HFFc6 (cell line): ENCODE results near the gene DNMBP. TPM values are rescaled to one million over a fixed set of nuclear protein-coding genes. Genes with fewer than 3 reads are reported as not detected.
A peak's percentile ranks its signal among the peaks of the same experiment; 100 is the strongest.
"Not testable (repeated sequence)": the region's sequence is repeated elsewhere in the genome, so short reads cannot be mapped to it uniquely, and the experiment has no call there.

Experiments used
- DNase-seq: peaks from one replicate; pipeline ENCODE4 v3.0.0-alpha.2; 2018
- H3K27ac Mint-ChIP-seq: 2 replicates; pipeline ENCODE4 v1.8.0; 2020; ENCODE audit warnings: mild to moderate bottlenecking, mixed read lengths
- H3K27me3 Mint-ChIP-seq: 2 replicates; pipeline ENCODE4 v1.8.0; 2021; ENCODE audit warnings: mild to moderate bottlenecking, moderate library complexity, mixed read lengths; ENCODE audit not compliant: insufficient read depth
- H3K36me3 Mint-ChIP-seq: 2 replicates; pipeline ENCODE4 v1.8.0; 2021; ENCODE audit warnings: low read depth, mixed read lengths
- H3K4me1 Mint-ChIP-seq: 2 replicates; pipeline ENCODE4 v1.8.0; 2020; ENCODE audit warnings: low read depth, mixed read lengths
- H3K4me3 Mint-ChIP-seq: 2 replicates; pipeline ENCODE4 v1.8.0; 2020; ENCODE audit warnings: mild to moderate bottlenecking, moderate library complexity, mixed read lengths
- H3K9me3 Mint-ChIP-seq: 2 replicates; pipeline ENCODE4 v1.8.0; 2020; ENCODE audit warnings: mild to moderate bottlenecking, mixed read lengths
- CTCF ChIP-seq: fragments of 200-600 bp; sonication (generic); IDR thresholded peaks from 2 replicates; pipeline ENCODE4 v1.5.0; 2021; ENCODE audit warnings: antibody characterized with exemption, mild to moderate bottlenecking
- total RNA-seq, 6 experiments: library from RNA; stranded (reverse); fragmentation: NEBNext Ultra II Directional; extraction: Animal tissue kit (Norgen Biotek cat#: 25700); gene quantifications; 2 replicates in 1 of 6; 3 replicates in 5 of 6; pipeline ENCODE4 v1.2.3, GENCODE V29; 2021

Gene DNMBP
- total RNA-seq, 6 experiments from 2014 or later = 24.9 to 44.7 (median 28.6) TPM

- Mint-ChIP-seq H3K4me3 (no peak overlapping the region), H3K27me3 (peaks cover 3% of the 10 kb centered on the region; the same call in 1 of the 2 replicates), H3K4me1 (peaks cover 16% of the 10 kb centered on the region), H3K9me3 (no peaks in the 10 kb centered on the region), H3K27ac (no peak overlapping the region), H3K36me3 (no peaks in the 10 kb centered on the region)
- DNase-seq = no peak
- TF ChIP-seq CTCF = peak; percentile 45
Observed at GRCh38 chr10:100019787-100020141, 10.0 kb upstream of the DNMBP start.

- no peak for TF ChIP-seq CTCF
- peaks cover 2% of the 10 kb centered on the region; the same call in 1 of the 2 replicates for H3K27me3 Mint-ChIP-seq
- DNase-seq = no peak
- peaks cover 1% of the 10 kb centered on the region for H3K36me3 Mint-ChIP-seq
- H3K4me1 Mint-ChIP-seq = peaks cover 12% of the 10 kb centered on the region
- H3K4me3 Mint-ChIP-seq = no peak overlapping the region
- H3K9me3 Mint-ChIP-seq = no peaks in the 10 kb centered on the region
- no peak overlapping the region for H3K27ac Mint-ChIP-seq
Observed at GRCh38 chr10:100014071-100014762, 4.5 kb upstream of the DNMBP start.

GRCh38 chr10:100013621-100014020 is 3.9 kb upstream of the DNMBP start:
- no peak overlapping the region for H3K27ac Mint-ChIP-seq
- no peak overlapping the region for H3K4me3 Mint-ChIP-seq
- peaks cover 7% of the 10 kb centered on the region for H3K36me3 Mint-ChIP-seq
- peaks cover 12% of the 10 kb centered on the region for H3K4me1 Mint-ChIP-seq
- no peak for TF ChIP-seq CTCF
- no peaks in the 10 kb centered on the region for H3K9me3 Mint-ChIP-seq
- H3K27me3 Mint-ChIP-seq = peaks cover 2% of the 10 kb centered on the region; the same call in 1 of the 2 replicates
- no peak for DNase-seq

DNA sequence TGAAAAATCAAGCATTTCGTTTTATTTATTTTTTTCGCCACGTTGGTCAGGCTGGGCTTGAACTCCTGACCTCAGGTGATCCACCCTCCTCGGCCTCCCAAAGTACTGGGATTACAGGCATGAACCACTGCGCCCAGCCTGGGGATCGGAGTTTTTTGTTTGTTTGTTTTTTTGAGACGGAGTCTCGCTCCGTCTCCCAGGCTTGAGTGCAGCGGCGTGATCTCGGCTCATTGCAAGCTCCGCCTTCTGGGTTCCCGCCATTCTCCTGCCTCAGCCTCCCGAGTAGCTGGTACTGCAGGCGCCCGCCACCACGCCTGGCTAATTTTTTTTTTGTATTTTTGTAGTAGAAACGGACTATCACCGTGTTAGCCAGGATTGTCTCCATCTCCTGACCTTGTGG is 2.2 kb upstream of the DNMBP start:
- peaks cover 26% of the 10 kb centered on the region for H3K4me1 Mint-ChIP-seq
- H3K4me3 Mint-ChIP-seq, H3K27me3 Mint-ChIP-seq, H3K27ac Mint-ChIP-seq, H3K9me3 Mint-ChIP-seq, DNase-seq: not testable (repeated sequence)
- H3K36me3 Mint-ChIP-seq = peaks cover 21% of the 10 kb centered on the region

DNA sequence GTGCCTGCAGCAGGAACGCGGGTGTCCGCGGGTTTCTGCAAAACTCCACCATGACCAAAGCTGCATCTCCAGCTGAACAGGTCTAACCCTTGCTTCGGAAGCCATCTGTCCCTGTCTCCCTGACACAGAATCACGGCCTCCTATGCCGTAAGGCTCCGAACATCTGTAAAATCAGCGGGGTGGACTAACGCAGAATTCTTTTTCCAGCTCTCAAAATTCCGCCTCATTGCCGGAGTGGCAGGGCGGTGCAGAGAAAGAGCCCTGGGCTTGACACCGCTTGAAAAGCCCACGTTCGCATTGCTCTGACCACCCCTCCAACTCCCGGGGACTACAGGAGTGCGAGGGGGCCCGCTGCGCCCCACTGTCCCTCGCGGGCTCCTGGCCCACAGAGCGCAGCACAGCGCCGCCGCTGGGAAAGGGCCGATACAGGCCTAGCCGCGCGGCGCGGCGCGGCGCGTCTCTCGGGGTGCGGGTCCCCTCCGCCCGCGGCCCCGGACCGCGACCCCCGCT is 409 bp downstream of the DNMBP start:
- peaks cover 2% of the 10 kb centered on the region; the same call in 1 of the 2 replicates for H3K27me3 Mint-ChIP-seq
- no peak; the same call in 1 of the 2 replicates for TF ChIP-seq CTCF
- no peak for DNase-seq
- H3K36me3 Mint-ChIP-seq = peaks cover 27% of the 10 kb centered on the region
- peak overlapping the region; percentile 94 for H3K4me3 Mint-ChIP-seq
- H3K4me1 Mint-ChIP-seq = peaks cover 51% of the 10 kb centered on the region
- H3K9me3 Mint-ChIP-seq = no peaks in the 10 kb centered on the region
- H3K27ac Mint-ChIP-seq = peak overlapping the region; percentile 91

GRCh38 chr10:100008708-100009282 is 952 bp downstream of the DNMBP start:
- H3K4me3 Mint-ChIP-seq = peak overlapping the region; percentile 94
- H3K27me3 Mint-ChIP-seq = peaks cover 2% of the 10 kb centered on the region; the same call in 1 of the 2 replicates
- H3K9me3 Mint-ChIP-seq = no peaks in the 10 kb centered on the region
- DNase-seq = no peak
- TF ChIP-seq CTCF = no peak
- peaks cover 27% of the 10 kb centered on the region for H3K36me3 Mint-ChIP-seq
- peak overlapping the region; percentile 91 for H3K27ac Mint-ChIP-seq
- peaks cover 55% of the 10 kb centered on the region for H3K4me1 Mint-ChIP-seq
